HL-60 (cell line): Measurements from ENCODE around the gene MEIOSIN.

ENCODE experiments used
- DNase-seq, 2 experiments: peaks; one replicate each; pipeline ENCODE4 v3.0.0-alpha.2; 2010 to 2020; ENCODE audit warnings: low read depth in 1 of 2, low spot score in 1 of 2
- H3K27ac ChIP-seq: fragments of 250-450 bp; sonication (Bioruptor Pico); replicated peaks from 2 replicates; pipeline ENCODE4 v1.5.1; 2020; ENCODE audit warnings: mild to moderate bottlenecking, moderate library complexity
- H3K27me3 ChIP-seq: fragments of 250-450 bp; sonication (Bioruptor Pico); 2 replicates; pipeline ENCODE4 v1.5.1; 2021; ENCODE audit warnings: mild to moderate bottlenecking, moderate library complexity; ENCODE audit not compliant: insufficient read depth, poor library complexity, severe bottlenecking
- H3K4me3 ChIP-seq: replicated peaks from 2 replicates; pipeline ENCODE4 v1.5.1; 2011; ENCODE audit warnings: mild to moderate bottlenecking, control low read depth, low read length; ENCODE audit not compliant: insufficient read depth
- GABPA ChIP-seq: IDR thresholded peaks from 2 replicates; pipeline ENCODE4 v1.6.1; 2012; ENCODE audit warnings: low read depth
- POLR2AphosphoS5 ChIP-seq: IDR thresholded peaks from 2 replicates; pipeline ENCODE4 v1.6.1; 2012; ENCODE audit warnings: low read depth
- SPI1 ChIP-seq: IDR thresholded peaks from 2 replicates; pipeline ENCODE4 v1.6.1; 2012; ENCODE audit warnings: low read depth, mild to moderate bottlenecking, borderline replicate concordance
- TF ChIP-seq, protein P1 (sequence below): IDR thresholded peaks from one replicate; pipeline ENCODE4 v1.5.1; 2011; ENCODE audit warnings: low read length, control low read depth, inconsistent platforms; ENCODE audit not compliant: insufficient read depth
- TF ChIP-seq, protein P2 (sequence below): IDR thresholded peaks from 2 replicates; pipeline ENCODE4 v1.6.1; 2012; ENCODE audit warnings: low read depth; ENCODE audit not compliant: insufficient replicate concordance

The MEIOSIN gene

DNA sequence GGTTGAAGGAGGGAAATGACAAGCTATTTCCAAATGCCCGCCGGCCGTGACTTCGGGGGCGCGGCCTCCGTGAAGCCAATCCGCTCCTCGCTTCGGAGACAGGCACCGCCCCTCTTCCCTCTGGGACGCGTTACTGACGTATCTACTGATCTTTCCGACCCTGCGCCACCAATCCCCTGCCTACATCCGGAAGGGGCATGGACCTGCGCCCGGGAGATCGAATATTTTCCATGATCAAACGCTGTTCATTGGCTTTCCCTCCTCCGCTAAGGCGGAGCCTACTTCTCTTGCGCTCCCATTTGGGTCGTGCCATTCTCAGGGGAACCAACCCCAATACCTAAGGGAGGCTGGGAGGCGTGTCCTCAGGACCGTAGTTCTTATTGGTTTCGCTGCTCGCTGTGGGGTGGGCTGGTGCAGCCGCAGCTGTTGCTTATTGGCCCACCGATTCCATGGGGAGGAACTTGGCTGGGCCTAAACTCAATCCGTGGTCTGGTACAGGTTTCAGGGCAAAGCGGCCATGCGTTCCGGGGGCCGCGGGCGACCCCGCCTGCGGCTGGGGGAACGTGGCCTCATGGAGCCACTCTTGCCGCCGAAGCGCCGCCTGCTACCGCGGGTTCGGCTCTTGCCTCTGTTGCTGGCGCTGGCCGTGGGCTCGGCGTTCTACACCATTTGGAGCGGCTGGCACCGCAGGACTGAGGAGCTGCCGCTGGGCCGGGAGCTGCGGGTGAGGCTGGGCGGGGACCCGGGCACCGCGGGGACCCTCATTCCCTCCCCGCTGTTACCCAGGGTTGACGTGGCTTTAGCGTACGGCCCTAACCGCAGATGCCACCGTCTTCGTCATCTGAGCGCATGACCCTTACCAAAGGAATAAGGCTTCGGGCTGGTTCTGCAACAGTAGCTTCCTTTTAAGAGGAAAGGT is 40.8 kb upstream of the MEIOSIN start, which contains the start of gene QPCTL:
TSS of gene QPCTL (plus strand) at position 480 of the 919 bp plus-strand sequence. CDS start at position 518, 38 bp downstream.
- no peaks in the 10 kb centered on the region for H3K27me3 ChIP-seq

DNA sequence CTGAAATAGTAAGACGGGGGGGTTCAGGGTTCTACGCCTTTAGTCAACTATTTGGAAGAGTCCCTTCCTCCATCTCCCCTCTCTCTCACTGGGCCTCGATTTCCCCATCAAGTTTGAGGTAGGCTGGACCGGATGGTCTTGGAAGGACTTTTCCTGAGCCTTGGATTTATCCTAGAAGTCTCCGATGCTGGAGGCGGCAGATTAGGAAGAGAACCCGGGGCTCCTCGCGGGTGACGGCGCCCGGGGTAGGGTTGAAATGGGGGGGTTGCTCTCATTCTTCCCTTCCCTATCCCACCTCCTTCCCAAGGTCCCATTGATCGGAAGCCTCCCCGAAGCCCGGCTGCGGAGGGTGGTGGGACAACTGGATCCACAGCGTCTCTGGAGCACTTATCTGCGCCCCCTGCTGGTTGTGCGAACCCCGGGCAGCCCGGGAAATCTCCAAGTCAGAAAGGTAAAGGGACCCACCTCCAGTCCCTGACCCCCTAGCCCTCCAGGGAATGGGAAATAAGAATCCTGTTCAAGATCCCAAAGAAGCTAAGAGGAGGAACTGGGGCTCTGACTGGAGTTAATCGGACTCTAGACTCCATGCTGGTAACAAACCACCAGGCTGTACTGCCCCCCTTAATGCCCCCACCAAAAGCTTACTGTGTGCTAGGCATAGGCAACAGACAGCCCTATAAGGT is 40.0 kb upstream of the MEIOSIN start:
- no peaks in the 10 kb centered on the region for H3K27me3 ChIP-seq
- H3K27ac ChIP-seq: peak overlapping the region; percentile 91
- peak in 1 of 2 experiments; percentile 75 for DNase-seq
- TF ChIP-seq SPI1: no peak
- TF ChIP-seq, protein P1, sequence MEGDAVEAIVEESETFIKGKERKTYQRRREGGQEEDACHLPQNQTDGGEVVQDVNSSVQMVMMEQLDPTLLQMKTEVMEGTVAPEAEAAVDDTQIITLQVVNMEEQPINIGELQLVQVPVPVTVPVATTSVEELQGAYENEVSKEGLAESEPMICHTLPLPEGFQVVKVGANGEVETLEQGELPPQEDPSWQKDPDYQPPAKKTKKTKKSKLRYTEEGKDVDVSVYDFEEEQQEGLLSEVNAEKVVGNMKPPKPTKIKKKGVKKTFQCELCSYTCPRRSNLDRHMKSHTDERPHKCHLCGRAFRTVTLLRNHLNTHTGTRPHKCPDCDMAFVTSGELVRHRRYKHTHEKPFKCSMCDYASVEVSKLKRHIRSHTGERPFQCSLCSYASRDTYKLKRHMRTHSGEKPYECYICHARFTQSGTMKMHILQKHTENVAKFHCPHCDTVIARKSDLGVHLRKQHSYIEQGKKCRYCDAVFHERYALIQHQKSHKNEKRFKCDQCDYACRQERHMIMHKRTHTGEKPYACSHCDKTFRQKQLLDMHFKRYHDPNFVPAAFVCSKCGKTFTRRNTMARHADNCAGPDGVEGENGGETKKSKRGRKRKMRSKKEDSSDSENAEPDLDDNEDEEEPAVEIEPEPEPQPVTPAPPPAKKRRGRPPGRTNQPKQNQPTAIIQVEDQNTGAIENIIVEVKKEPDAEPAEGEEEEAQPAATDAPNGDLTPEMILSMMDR: peak; percentile 74
- TF ChIP-seq, protein P2, sequence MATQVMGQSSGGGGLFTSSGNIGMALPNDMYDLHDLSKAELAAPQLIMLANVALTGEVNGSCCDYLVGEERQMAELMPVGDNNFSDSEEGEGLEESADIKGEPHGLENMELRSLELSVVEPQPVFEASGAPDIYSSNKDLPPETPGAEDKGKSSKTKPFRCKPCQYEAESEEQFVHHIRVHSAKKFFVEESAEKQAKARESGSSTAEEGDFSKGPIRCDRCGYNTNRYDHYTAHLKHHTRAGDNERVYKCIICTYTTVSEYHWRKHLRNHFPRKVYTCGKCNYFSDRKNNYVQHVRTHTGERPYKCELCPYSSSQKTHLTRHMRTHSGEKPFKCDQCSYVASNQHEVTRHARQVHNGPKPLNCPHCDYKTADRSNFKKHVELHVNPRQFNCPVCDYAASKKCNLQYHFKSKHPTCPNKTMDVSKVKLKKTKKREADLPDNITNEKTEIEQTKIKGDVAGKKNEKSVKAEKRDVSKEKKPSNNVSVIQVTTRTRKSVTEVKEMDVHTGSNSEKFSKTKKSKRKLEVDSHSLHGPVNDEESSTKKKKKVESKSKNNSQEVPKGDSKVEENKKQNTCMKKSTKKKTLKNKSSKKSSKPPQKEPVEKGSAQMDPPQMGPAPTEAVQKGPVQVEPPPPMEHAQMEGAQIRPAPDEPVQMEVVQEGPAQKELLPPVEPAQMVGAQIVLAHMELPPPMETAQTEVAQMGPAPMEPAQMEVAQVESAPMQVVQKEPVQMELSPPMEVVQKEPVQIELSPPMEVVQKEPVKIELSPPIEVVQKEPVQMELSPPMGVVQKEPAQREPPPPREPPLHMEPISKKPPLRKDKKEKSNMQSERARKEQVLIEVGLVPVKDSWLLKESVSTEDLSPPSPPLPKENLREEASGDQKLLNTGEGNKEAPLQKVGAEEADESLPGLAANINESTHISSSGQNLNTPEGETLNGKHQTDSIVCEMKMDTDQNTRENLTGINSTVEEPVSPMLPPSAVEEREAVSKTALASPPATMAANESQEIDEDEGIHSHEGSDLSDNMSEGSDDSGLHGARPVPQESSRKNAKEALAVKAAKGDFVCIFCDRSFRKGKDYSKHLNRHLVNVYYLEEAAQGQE: no peak
- H3K4me3 ChIP-seq: peak overlapping the region; percentile 93

More for the DNA sequence above, 40.8 kb upstream of the MEIOSIN start, which contains the start of gene QPCTL:
- DNase-seq: peak; percentile 99 to 100
- TF ChIP-seq, protein P1: no peak
- TF ChIP-seq, protein P2: peak; percentile 38
- TF ChIP-seq SPI1 (no peak), POLR2AphosphoS5 (peak; percentile 86)
- Histone ChIP-seq H3K27ac (peak within 1 kb of the TSS; percentile 91), H3K4me3 (peak within 1 kb of the TSS; percentile 93)

DNA sequence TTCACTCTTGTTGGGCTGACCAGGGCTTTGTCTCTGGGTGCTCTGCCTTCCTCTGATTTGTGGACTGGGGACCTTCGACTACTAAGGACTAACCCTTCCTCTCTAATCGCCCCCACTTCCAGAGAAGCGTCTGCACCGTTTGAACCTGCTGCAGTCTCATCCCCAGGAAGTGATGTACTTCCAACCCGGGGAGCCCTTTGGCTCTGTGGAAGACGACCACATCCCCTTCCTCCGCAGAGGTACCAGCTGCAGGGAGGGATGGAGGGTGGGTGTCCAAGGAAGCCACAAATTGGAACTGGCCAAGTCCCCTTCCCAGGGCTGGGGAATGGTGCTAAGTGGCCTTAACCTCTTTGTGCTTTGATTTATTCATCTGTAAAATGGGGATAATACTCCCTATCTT is 31.6 kb upstream of the MEIOSIN start:
- H3K27me3 ChIP-seq: no peaks in the 10 kb centered on the region
- H3K27ac ChIP-seq: no peak overlapping the region
- TF ChIP-seq, protein P2: no peak
- TF ChIP-seq, protein P1: no peak
- TF ChIP-seq POLR2AphosphoS5: no peak
- no peak for TF ChIP-seq SPI1
- no peak for TF ChIP-seq GABPA
- H3K4me3 ChIP-seq: no peak overlapping the region
- no peak for DNase-seq
